Skeletal muscle satellite cell (primary cell): Measurements from ENCODE around the gene ROBO2.

Source experiments
- H3K27me3 ChIP-seq: 2 replicates; pipeline ENCODE4 v1.7.0; 2013; ENCODE audit warnings: low read length; ENCODE audit not compliant: control insufficient read depth, insufficient read depth
- H3K36me3 ChIP-seq: 2 replicates; pipeline ENCODE4 v1.7.0; 2013; ENCODE audit warnings: mild to moderate bottlenecking, control low read depth, low read length; ENCODE audit not compliant: insufficient read depth
- H3K4me1 ChIP-seq: 2 replicates; pipeline ENCODE4 v1.7.0; 2013; ENCODE audit warnings: low read length; ENCODE audit not compliant: control insufficient read depth, insufficient read depth
- H3K4me2 ChIP-seq: 2 replicates; pipeline ENCODE4 v1.7.0; 2013; ENCODE audit warnings: mild to moderate bottlenecking, low read length
- H3K4me3 ChIP-seq: 2 replicates; pipeline ENCODE4 v1.7.0; 2013; ENCODE audit warnings: low read length
- H3K9ac ChIP-seq: 2 replicates; pipeline ENCODE4 v1.7.0; 2013; ENCODE audit warnings: mild to moderate bottlenecking, low read depth, low read length, moderate library complexity
- H3K9me3 ChIP-seq: replicated peaks from 2 replicates; pipeline ENCODE4 v1.7.0; 2013; ENCODE audit warnings: mild to moderate bottlenecking, control low read depth, low read length

ROBO2 gene

GRCh38 chr3:77345009-77345408, 305.1 kb downstream of the ROBO2 start:
- Histone ChIP-seq H3K9ac (no peak overlapping the region), H3K27me3 (no peaks in the 10 kb centered on the region), H3K36me3 (no peaks in the 10 kb centered on the region), H3K4me2 (no peak overlapping the region), H3K4me3 (no peak overlapping the region), H3K9me3 (no peaks in the 10 kb centered on the region), H3K4me1 (no peaks in the 10 kb centered on the region)

- H3K27me3 ChIP-seq = no peaks in the 10 kb centered on the region
- no peaks in the 10 kb centered on the region for H3K4me1 ChIP-seq
- H3K9ac ChIP-seq = no peak overlapping the region
- no peak overlapping the region for H3K4me3 ChIP-seq
- no peak overlapping the region for H3K4me2 ChIP-seq
- no peaks in the 10 kb centered on the region for H3K9me3 ChIP-seq
- H3K36me3 ChIP-seq = no peaks in the 10 kb centered on the region
Observed at GRCh38 chr3:77348244-77348855, 308.5 kb downstream of the ROBO2 start.

- no peak overlapping the region for H3K4me2 ChIP-seq
- H3K36me3 ChIP-seq = no peaks in the 10 kb centered on the region
- no peaks in the 10 kb centered on the region for H3K4me1 ChIP-seq
- H3K4me3 ChIP-seq = no peak overlapping the region
- no peaks in the 10 kb centered on the region for H3K9me3 ChIP-seq
- H3K27me3 ChIP-seq = no peaks in the 10 kb centered on the region
- no peak overlapping the region for H3K9ac ChIP-seq
Observed at GRCh38 chr3:77354958-77355357, 315.1 kb downstream of the ROBO2 start.

- Histone ChIP-seq H3K9ac (no peak overlapping the region), H3K27me3 (no peaks in the 10 kb centered on the region), H3K4me1 (no peaks in the 10 kb centered on the region), H3K4me3 (no peak overlapping the region), H3K9me3 (no peaks in the 10 kb centered on the region), H3K36me3 (no peaks in the 10 kb centered on the region), H3K4me2 (no peak overlapping the region)
Observed at GRCh38 chr3:77362936-77363335, 323.0 kb downstream of the ROBO2 start.

- no peak overlapping the region for H3K4me2 ChIP-seq
- no peak overlapping the region for H3K4me3 ChIP-seq
- no peaks in the 10 kb centered on the region for H3K4me1 ChIP-seq
- no peaks in the 10 kb centered on the region for H3K9me3 ChIP-seq
- no peaks in the 10 kb centered on the region for H3K27me3 ChIP-seq
- H3K9ac ChIP-seq = no peak overlapping the region
- no peaks in the 10 kb centered on the region for H3K36me3 ChIP-seq
Observed at GRCh38 chr3:77365152-77365551, 325.3 kb downstream of the ROBO2 start.

- no peak overlapping the region for H3K4me3 ChIP-seq
- no peaks in the 10 kb centered on the region for H3K27me3 ChIP-seq
- H3K4me2 ChIP-seq = no peak overlapping the region
- peaks cover 3% of the 10 kb centered on the region for H3K4me1 ChIP-seq
- H3K36me3 ChIP-seq = no peaks in the 10 kb centered on the region
- no peak overlapping the region for H3K9ac ChIP-seq
- H3K9me3 ChIP-seq = no peaks in the 10 kb centered on the region
Observed at GRCh38 chr3:77370413-77370812, 330.5 kb downstream of the ROBO2 start.

GRCh38 chr3:77372018-77372417, 332.1 kb downstream of the ROBO2 start:
- Histone ChIP-seq H3K9me3 (no peaks in the 10 kb centered on the region), H3K4me3 (no peak overlapping the region), H3K9ac (no peak overlapping the region), H3K4me1 (peaks cover 3% of the 10 kb centered on the region), H3K27me3 (no peaks in the 10 kb centered on the region), H3K36me3 (no peaks in the 10 kb centered on the region), H3K4me2 (no peak overlapping the region)

GRCh38 chr3:77372634-77373346, 332.9 kb downstream of the ROBO2 start:
- Histone ChIP-seq H3K9ac (no peak overlapping the region), H3K4me2 (no peak overlapping the region), H3K27me3 (no peaks in the 10 kb centered on the region)

GRCh38 chr3:77373619-77374018, 333.7 kb downstream of the ROBO2 start:
- no peaks in the 10 kb centered on the region for H3K27me3 ChIP-seq
- H3K4me3 ChIP-seq = no peak overlapping the region
- no peak overlapping the region for H3K9ac ChIP-seq
- H3K4me1 ChIP-seq = peaks cover 3% of the 10 kb centered on the region
- H3K4me2 ChIP-seq = no peak overlapping the region
- H3K9me3 ChIP-seq = no peaks in the 10 kb centered on the region
- no peaks in the 10 kb centered on the region for H3K36me3 ChIP-seq

More at GRCh38 chr3:77372634-77373346, 332.9 kb downstream of the ROBO2 start:
- Histone ChIP-seq H3K9me3 (no peaks in the 10 kb centered on the region), H3K36me3 (no peaks in the 10 kb centered on the region), H3K4me1 (peaks cover 3% of the 10 kb centered on the region), H3K4me3 (no peak overlapping the region)

- H3K4me1 ChIP-seq = no peaks in the 10 kb centered on the region
- H3K4me3 ChIP-seq = no peak overlapping the region
- H3K27me3 ChIP-seq = no peaks in the 10 kb centered on the region
- H3K4me2 ChIP-seq = no peak overlapping the region
- no peaks in the 10 kb centered on the region for H3K36me3 ChIP-seq
- H3K9me3 ChIP-seq = no peaks in the 10 kb centered on the region
- no peak overlapping the region for H3K9ac ChIP-seq
Observed at GRCh38 chr3:77376511-77376910, 336.6 kb downstream of the ROBO2 start.

- Histone ChIP-seq H3K4me3 (no peak overlapping the region), H3K36me3 (no peaks in the 10 kb centered on the region), H3K9ac (no peak overlapping the region), H3K4me1 (no peaks in the 10 kb centered on the region), H3K4me2 (no peak overlapping the region), H3K9me3 (no peaks in the 10 kb centered on the region), H3K27me3 (no peaks in the 10 kb centered on the region)
Observed at GRCh38 chr3:77377717-77378116, 337.8 kb downstream of the ROBO2 start.

- H3K4me2 ChIP-seq = no peak overlapping the region
- no peaks in the 10 kb centered on the region for H3K27me3 ChIP-seq
- no peak overlapping the region for H3K9ac ChIP-seq
Observed at GRCh38 chr3:77380136-77380535, 340.2 kb downstream of the ROBO2 start.

More at GRCh38 chr3:77380136-77380535, 340.2 kb downstream of the ROBO2 start:
- no peaks in the 10 kb centered on the region for H3K9me3 ChIP-seq
- H3K4me3 ChIP-seq = no peak overlapping the region
- no peaks in the 10 kb centered on the region for H3K36me3 ChIP-seq
- no peaks in the 10 kb centered on the region for H3K4me1 ChIP-seq
